Stimulated activated CD8-positive, alpha-beta memory T cell treated with anti-CD3 and anti-CD28 coated beads, Interleukin-4, amount 100 ng/mL, for 1 hour (primary cell): ENCODE results near the gene KCND2.

Experiments
- DNase-seq, 2 donors: peaks; one replicate each; pipeline ENCODE4 v3.0.0-alpha.2; 2020; ENCODE audit warnings: low read depth in 2 of 2, low spot score in 1 of 2

The KCND2 gene

GRCh38 chr7:120797026-120797645, 524.2 kb downstream of the KCND2 start:
- DNase-seq, result no peak

- no peak for DNase-seq
Measured at GRCh38 chr7:120799147-120799546, 526.2 kb downstream of the KCND2 start.
